Lung (tissue), 12 donors: Measurements from ENCODE around the gene OR52K2. TPM values are rescaled to one million over a fixed set of nuclear protein-coding genes. Genes with fewer than 3 reads are reported as not detected.
A peak's percentile ranks its signal among the peaks of the same experiment; 100 is the strongest.

ENCODE experiments used
- ATAC-seq: fragments of 200-7000 bp; cut with Tn5 transposase; one replicate; pipeline ENCODE4 v1.9.1; 2020; ENCODE audit warnings: moderate number of reproducible peaks; ENCODE audit not compliant: insufficient read depth, low FRiP score
- DNase-seq, 3 donors: peaks; one replicate each; pipeline ENCODE4 v3.0.0-alpha.2; 2013 to 2017
- H3K27ac ChIP-seq, 2 donors: one replicate each; pipeline ENCODE4 v1.5.1; 2013; ENCODE audit warnings: mild to moderate bottlenecking in 2 of 2, moderate library complexity in 2 of 2, control low read depth in 1 of 2, inconsistent platforms in 1 of 2, low read depth in 1 of 2, low read length in 1 of 2
- H3K27me3 ChIP-seq, 3 donors: one replicate each; pipeline ENCODE4 v1.5.1; 2013; ENCODE audit warnings: low read length in 2 of 3; ENCODE audit not compliant: control insufficient read depth in 3 of 3, insufficient read depth in 3 of 3
- H3K36me3 ChIP-seq, 4 donors: one replicate each; pipeline ENCODE4 v1.5.1; 2013; ENCODE audit warnings: low read length in 4 of 4, mild to moderate bottlenecking in 1 of 4, moderate library complexity in 1 of 4; ENCODE audit not compliant: control insufficient read depth in 4 of 4, insufficient read depth in 4 of 4
- H3K4me1 ChIP-seq, 5 donors: one replicate each; pipeline ENCODE4 v1.5.1; 2013; ENCODE audit warnings: low read length in 5 of 5, mild to moderate bottlenecking in 2 of 5, moderate library complexity in 1 of 5; ENCODE audit not compliant: control insufficient read depth in 5 of 5, insufficient read depth in 5 of 5
- H3K4me3 ChIP-seq: one replicate; pipeline ENCODE4 v1.5.1; 2013; ENCODE audit warnings: mild to moderate bottlenecking, control low read depth, moderate library complexity
- H3K9ac ChIP-seq, 2 donors: one replicate each; pipeline ENCODE4 v1.5.1; 2013; ENCODE audit warnings: low read length in 2 of 2, control low read depth in 1 of 2; ENCODE audit not compliant: insufficient read depth in 1 of 2
- H3K9me3 ChIP-seq, 4 donors: one replicate each; pipeline ENCODE4 v1.5.1; 2013; ENCODE audit warnings: low read length in 3 of 4, mild to moderate bottlenecking in 1 of 4, moderate library complexity in 1 of 4; ENCODE audit not compliant: control insufficient read depth in 4 of 4, insufficient read depth in 3 of 4
- WGBS, 2 donors: extraction: QIAGEN DNeasy Blood & Tissue Kit; methylation state at CpG; one replicate each; pipeline ENCODE4 v1.1.7; 2013; 5-methylcytosine and 5-hydroxymethylcytosine counted together
- polyA plus RNA-seq, 2 donors: library from polyadenylated mRNA; stranded (reverse); fragments of 200-250 nt; gene quantifications; one replicate each; pipeline ENCODE4 v1.2.1, GENCODE V29; 2013
- total RNA-seq, 2 donors: library from RNA; depleted of rRNA in 1 of 2; stranded (reverse); fragments of >200 nt in 1 of 2; gene quantifications; one replicate each; pipeline ENCODE4 v1.2.1, GENCODE V29; 2014 to 2021
- TF ChIP-seq, protein P1 (sequence below): IDR thresholded peaks from 2 replicates; pipeline ENCODE4 v1.5.1; 2012; ENCODE audit warnings: mild to moderate bottlenecking; ENCODE audit errors: control extremely low read depth, extremely low read depth
- donor health status: control.
- donor health status: control.
- donor health status: Bipolar disorder and iron deficiency.
- donor health status: healthy.
- donor health status: DM: yes; HTN: yes; CAD: no.

The OR52K2 gene
- total and polyA plus RNA-seq, 4 donors, result 0.06 to 0.67 TPM; not detected in 2

DNA sequence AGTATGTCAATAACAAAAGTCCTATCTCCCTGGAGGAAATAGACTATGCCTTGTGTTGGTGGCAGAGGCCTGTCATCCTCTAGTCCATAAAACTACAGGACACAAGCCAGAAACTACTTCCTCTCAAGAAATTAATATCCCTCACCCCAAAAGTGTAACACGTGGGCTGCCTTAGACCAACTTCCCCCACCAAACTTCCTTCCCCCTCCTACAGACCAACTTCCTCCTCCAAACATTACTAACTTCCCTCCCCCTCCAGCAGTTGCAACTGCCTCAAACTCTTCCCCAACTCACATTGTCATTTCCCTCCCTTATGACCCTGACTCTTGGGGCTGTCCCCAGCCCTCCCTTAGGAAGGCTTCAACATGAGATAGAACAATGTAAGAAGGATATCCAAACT, 6.3 kb downstream of the OR52K2 start:
- H3K4me1 ChIP-seq, result no peaks in the 10 kb centered on the region
- no peak overlapping the region for H3K4me3 ChIP-seq
- no peak overlapping the region for H3K27ac ChIP-seq
- DNase-seq (peak in 1 of 3 donors; percentile 7), ATAC-seq (peak; percentile 76)
- TF ChIP-seq, protein P1, sequence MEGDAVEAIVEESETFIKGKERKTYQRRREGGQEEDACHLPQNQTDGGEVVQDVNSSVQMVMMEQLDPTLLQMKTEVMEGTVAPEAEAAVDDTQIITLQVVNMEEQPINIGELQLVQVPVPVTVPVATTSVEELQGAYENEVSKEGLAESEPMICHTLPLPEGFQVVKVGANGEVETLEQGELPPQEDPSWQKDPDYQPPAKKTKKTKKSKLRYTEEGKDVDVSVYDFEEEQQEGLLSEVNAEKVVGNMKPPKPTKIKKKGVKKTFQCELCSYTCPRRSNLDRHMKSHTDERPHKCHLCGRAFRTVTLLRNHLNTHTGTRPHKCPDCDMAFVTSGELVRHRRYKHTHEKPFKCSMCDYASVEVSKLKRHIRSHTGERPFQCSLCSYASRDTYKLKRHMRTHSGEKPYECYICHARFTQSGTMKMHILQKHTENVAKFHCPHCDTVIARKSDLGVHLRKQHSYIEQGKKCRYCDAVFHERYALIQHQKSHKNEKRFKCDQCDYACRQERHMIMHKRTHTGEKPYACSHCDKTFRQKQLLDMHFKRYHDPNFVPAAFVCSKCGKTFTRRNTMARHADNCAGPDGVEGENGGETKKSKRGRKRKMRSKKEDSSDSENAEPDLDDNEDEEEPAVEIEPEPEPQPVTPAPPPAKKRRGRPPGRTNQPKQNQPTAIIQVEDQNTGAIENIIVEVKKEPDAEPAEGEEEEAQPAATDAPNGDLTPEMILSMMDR, result no peak
- no peak overlapping the region for H3K9ac ChIP-seq
- H3K27me3 ChIP-seq, result peaks cover 0 to 2% (median 0%) of the 10 kb centered on the region in 3 donors
- peaks cover 0 to 2% (median 0%) of the 10 kb centered on the region in 4 donors for H3K9me3 ChIP-seq
- 0 to 25% methylated on average over 1 of the region's 1 CpG for WGBS, 2 donors
- H3K36me3 ChIP-seq, result no peaks in the 10 kb centered on the region

DNA sequence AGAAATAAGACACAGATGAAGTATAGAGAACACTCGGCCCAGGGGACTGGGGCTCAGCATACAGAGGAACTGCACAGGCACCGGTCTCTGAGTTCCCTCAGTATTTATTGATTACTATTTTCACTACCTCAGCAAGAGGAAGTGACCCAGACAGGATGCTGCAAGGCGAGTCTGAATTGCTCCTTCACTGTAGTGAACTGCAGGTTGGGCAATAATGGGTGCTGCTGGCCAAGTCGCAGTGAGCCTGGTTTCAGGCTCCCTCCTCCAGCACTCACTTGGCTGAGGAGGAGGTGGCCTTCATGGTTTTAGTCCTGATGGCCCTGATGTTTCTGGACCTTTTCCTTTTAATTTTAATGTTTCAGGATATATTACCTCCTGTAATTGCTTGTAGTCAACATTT, 10.4 kb downstream of the OR52K2 start:
- DNase-seq (peak in 1 of 3 donors; percentile 5), ATAC-seq (no peak)
- Histone ChIP-seq H3K36me3 (no peaks in the 10 kb centered on the region), H3K27ac (no peak overlapping the region), H3K4me3 (no peak overlapping the region), H3K27me3 (peaks cover 0 to 2% (median 0%) of the 10 kb centered on the region in 3 donors), H3K4me1 (no peaks in the 10 kb centered on the region), H3K9ac (no peak overlapping the region), H3K9me3 (peaks cover 0 to 2% (median 0%) of the 10 kb centered on the region in 4 donors)
- TF ChIP-seq, protein P1, result no peak
- 22 to 31% methylated on average over 4 of the region's 4 CpGs for WGBS, 2 donors

DNA sequence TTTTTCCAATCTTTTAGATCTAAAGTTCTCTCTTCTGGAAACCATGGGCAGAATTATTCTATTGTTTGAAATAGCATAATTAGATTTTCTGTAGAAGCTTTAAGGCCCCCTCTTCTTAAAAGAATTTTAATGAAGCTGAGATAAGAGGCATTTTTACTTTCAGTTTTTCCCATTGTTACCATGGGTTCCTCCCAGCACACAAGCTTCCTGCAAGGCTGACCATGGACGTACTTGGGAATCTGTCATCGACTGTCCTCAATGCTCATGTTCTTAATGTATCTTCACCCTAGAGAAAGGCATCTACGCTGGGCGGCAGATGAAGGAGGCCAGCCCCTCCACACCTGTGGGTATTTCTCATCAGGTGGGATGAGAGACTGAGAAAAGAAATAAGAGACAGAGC, 11.1 kb downstream of the OR52K2 start:
- DNase-seq (no peak), ATAC-seq (no peak)
- TF ChIP-seq, protein P1, result no peak
- Histone ChIP-seq H3K4me1 (no peaks in the 10 kb centered on the region), H3K9ac (no peak overlapping the region), H3K27me3 (peaks cover 0 to 2% (median 0%) of the 10 kb centered on the region in 3 donors), H3K9me3 (peaks cover 0 to 1% (median 0%) of the 10 kb centered on the region in 4 donors), H3K4me3 (no peak overlapping the region), H3K36me3 (no peaks in the 10 kb centered on the region), H3K27ac (no peak overlapping the region)
- 85 to 89% methylated on average over 4 of the region's 4 CpGs for WGBS, 2 donors
